Glutamatergic neuron (in vitro differentiated cells): ENCODE data around the gene FJX1. TPM values are rescaled to one million over a fixed set of nuclear protein-coding genes. Genes with fewer than 3 reads are reported as not detected.

Source experiments
- DNase-seq: peaks from one replicate; pipeline ENCODE4 v3.0.0; 2022
- H3K27ac Mint-ChIP-seq: one replicate; pipeline ENCODE4 v1.8.0; 2020; ENCODE audit warnings: mild to moderate bottlenecking, mixed read lengths, inconsistent platforms; ENCODE audit not compliant: unreplicated experiment
- H3K27me3 Mint-ChIP-seq: one replicate; pipeline ENCODE4 v1.8.0; 2020; ENCODE audit warnings: mild to moderate bottlenecking, moderate library complexity, mixed read lengths, inconsistent platforms; ENCODE audit not compliant: unreplicated experiment
- H3K36me3 Mint-ChIP-seq: one replicate; pipeline ENCODE4 v1.8.0; 2020; ENCODE audit warnings: mild to moderate bottlenecking, mixed read lengths, inconsistent platforms; ENCODE audit not compliant: unreplicated experiment
- H3K4me1 Mint-ChIP-seq: one replicate; pipeline ENCODE4 v1.8.0; 2020; ENCODE audit warnings: mild to moderate bottlenecking, low read depth, mixed read lengths, inconsistent platforms; ENCODE audit not compliant: unreplicated experiment
- H3K4me3 Mint-ChIP-seq: one replicate; pipeline ENCODE4 v1.8.0; 2020; ENCODE audit warnings: mild to moderate bottlenecking, mixed read lengths, inconsistent platforms; ENCODE audit not compliant: unreplicated experiment
- H3K9me3 Mint-ChIP-seq: one replicate; pipeline ENCODE4 v1.8.0; 2020; ENCODE audit warnings: mild to moderate bottlenecking, moderate library complexity, mixed read lengths, inconsistent platforms; ENCODE audit not compliant: unreplicated experiment
- CTCF ChIP-seq: fragments of 200-600 bp; sonication (generic); IDR thresholded peaks from one replicate; pipeline ENCODE4 v1.5.0; 2021; ENCODE audit not compliant: partially characterized antibody, unreplicated experiment
- long read RNA-seq: library from polyadenylated mRNA; unstranded; transcript quantifications from one replicate; pipeline ENCODE4 v2.0.0, GENCODE V29; 2020; ENCODE audit not compliant: unreplicated experiment
- total RNA-seq: library from RNA; stranded (reverse); fragmentation: NEBNext Ultra II Directional; extraction: Animal tissue kit (Norgen Biotek cat#: 25700); gene quantifications from one replicate; pipeline ENCODE4 v1.2.1, GENCODE V29; 2021; ENCODE audit not compliant: unreplicated experiment

The FJX1 gene
- 74.3 TPM for total RNA-seq
- long read RNA-seq, transcript FJX1-201 (1 exons, 2,450 nt) = major isoform, 19 of 19 reads
- long read RNA-seq, partial matches to known transcripts = 0 of 19 reads
- long read RNA-seq, other reads (novel, unspliced or antisense) = 0 of 19 reads

GRCh38 chr11:35617687-35618496, at the start of gene FJX1:
TSS of gene FJX1 (plus strand) at chr11:35618460. CDS start at chr11:35618637, 177 bp downstream.
- peak within 1 kb of the TSS; percentile 99 for H3K27ac Mint-ChIP-seq
- peaks cover 15% of the 10 kb centered on the region for H3K27me3 Mint-ChIP-seq
- peaks cover 20% of the 10 kb centered on the region for H3K9me3 Mint-ChIP-seq
- H3K4me1 Mint-ChIP-seq = peaks cover 24% of the 10 kb centered on the region
- no peaks in the 10 kb centered on the region for H3K36me3 Mint-ChIP-seq
- peak; percentile 85 for DNase-seq
- peak within 1 kb of the TSS; percentile 95 for H3K4me3 Mint-ChIP-seq
- no peak for TF ChIP-seq CTCF

- no peak for DNase-seq
- no peaks in the 10 kb centered on the region for H3K4me1 Mint-ChIP-seq
- H3K4me3 Mint-ChIP-seq = no peak overlapping the region
- H3K27me3 Mint-ChIP-seq = no peaks in the 10 kb centered on the region
- H3K36me3 Mint-ChIP-seq = peaks cover 22% of the 10 kb centered on the region
- no peak overlapping the region for H3K27ac Mint-ChIP-seq
- no peak for TF ChIP-seq CTCF
- no peaks in the 10 kb centered on the region for H3K9me3 Mint-ChIP-seq
These were observed 46.6 kb upstream of the FJX1 start for GRCh38 chr11:35571696-35572095.

GRCh38 chr11:35579557-35580396, 38.5 kb upstream of the FJX1 start:
- DNase-seq = no peak
- no peak overlapping the region for H3K27ac Mint-ChIP-seq
- H3K27me3 Mint-ChIP-seq = peaks cover 4% of the 10 kb centered on the region
- H3K36me3 Mint-ChIP-seq = peaks cover 7% of the 10 kb centered on the region
- no peaks in the 10 kb centered on the region for H3K4me1 Mint-ChIP-seq
- H3K9me3 Mint-ChIP-seq = no peaks in the 10 kb centered on the region
- TF ChIP-seq CTCF = no peak
- H3K4me3 Mint-ChIP-seq = no peak overlapping the region

GRCh38 chr11:35580397-35580781, 37.9 kb upstream of the FJX1 start:
- Mint-ChIP-seq H3K27ac (no peak overlapping the region), H3K27me3 (peaks cover 4% of the 10 kb centered on the region)

More at GRCh38 chr11:35580397-35580781, 37.9 kb upstream of the FJX1 start:
- H3K4me3 Mint-ChIP-seq = no peak overlapping the region
- H3K9me3 Mint-ChIP-seq = no peaks in the 10 kb centered on the region
- no peaks in the 10 kb centered on the region for H3K4me1 Mint-ChIP-seq
- peaks cover 6% of the 10 kb centered on the region for H3K36me3 Mint-ChIP-seq
- no peak for DNase-seq
- no peak for TF ChIP-seq CTCF
